WI38 (cell line): ENCODE data around the gene CFAP70.

ENCODE experiments used
- H3K4me3 ChIP-seq: 2 replicates; pipeline ENCODE4 v1.5.1; 2011; ENCODE audit warnings: low read depth, mild to moderate bottlenecking, control low read depth, low read length
- CTCF ChIP-seq: IDR thresholded peaks from 2 replicates; pipeline ENCODE4 v1.5.1; 2012; ENCODE audit warnings: low read depth, mild to moderate bottlenecking, control low read depth, low read length

Gene CFAP70

GRCh38 chr10:73366381-73367298 is 8.0 kb upstream of the CFAP70 start:
- no peak overlapping the region for H3K4me3 ChIP-seq
- no peak for TF ChIP-seq CTCF

- no peak for TF ChIP-seq CTCF
- H3K4me3 ChIP-seq, result no peak overlapping the region
Measured at GRCh38 chr10:73364964-73365363, 6.3 kb upstream of the CFAP70 start.

GRCh38 chr10:73359492-73359891 is 828 bp upstream of the CFAP70 start:
- no peak overlapping the region for H3K4me3 ChIP-seq
- TF ChIP-seq CTCF, result no peak

- no peak for TF ChIP-seq CTCF
- H3K4me3 ChIP-seq, result peak overlapping the region; percentile 68
Measured at GRCh38 chr10:73357821-73358220, 843 bp downstream of the CFAP70 start.

GRCh38 chr10:73357166-73357565 is 1.5 kb downstream of the CFAP70 start:
- no peak overlapping the region for H3K4me3 ChIP-seq
- no peak for TF ChIP-seq CTCF

- no peak for TF ChIP-seq CTCF
Measured at GRCh38 chr10:73344269-73344668, 14.4 kb downstream of the CFAP70 start.

GRCh38 chr10:73340121-73340520 is 18.5 kb downstream of the CFAP70 start:
- TF ChIP-seq CTCF, result no peak
- H3K4me3 ChIP-seq, result no peak overlapping the region

More at GRCh38 chr10:73344269-73344668, 14.4 kb downstream of the CFAP70 start:
- no peak overlapping the region for H3K4me3 ChIP-seq
